Activated CD4-positive, alpha-beta T cell treated with anti-CD3 and anti-CD28 coated beads, Interleukin-2, amount 10 ng/mL, durations not matched to agents 7 days and 5 days (primary cell): ENCODE data around the gene HARS1. TPM values are rescaled to one million over a fixed set of nuclear protein-coding genes. Genes with fewer than 3 reads are reported as not detected.
"Not testable (repeated sequence)": the region's sequence is repeated elsewhere in the genome, so short reads cannot be mapped to it uniquely, and the experiment has no call there.

Source experiments
- CTCF ChIA-PET: fragments of 350-600 bp; sonication (Branson Sonifier 250); formaldehyde crosslinking; loops from one replicate; lab custom pipeline; 2021; ENCODE audit warnings: antibody characterized with exemption; lab: Charles Lee
- POLR2A ChIA-PET: fragments of 350-600 bp; sonication (Branson Sonifier 250); formaldehyde crosslinking; loops from one replicate; lab custom pipeline; 2021; ENCODE audit warnings: antibody characterized with exemption; lab: Charles Lee
- DNase-seq: peaks from one replicate; pipeline ENCODE4 v3.0.0-alpha.2; 2020
- H3K27ac Mint-ChIP-seq: one replicate; pipeline ENCODE4 v1.8.0; 2021; ENCODE audit warnings: mild to moderate bottlenecking, moderate library complexity, mixed read lengths
- H3K27me3 Mint-ChIP-seq: one replicate; pipeline ENCODE4 v1.8.0; 2021; ENCODE audit warnings: mixed read lengths
- H3K36me3 Mint-ChIP-seq: one replicate; pipeline ENCODE4 v1.8.0; 2021; ENCODE audit warnings: low read depth, mixed read lengths
- H3K4me1 Mint-ChIP-seq: one replicate; pipeline ENCODE4 v1.8.0; 2021; ENCODE audit warnings: mixed read lengths
- H3K4me3 Mint-ChIP-seq: one replicate; pipeline ENCODE4 v1.8.0; 2021; ENCODE audit warnings: mild to moderate bottlenecking, moderate library complexity, mixed read lengths
- H3K9me3 Mint-ChIP-seq: one replicate; pipeline ENCODE4 v1.8.0; 2021; ENCODE audit warnings: mixed read lengths
- total RNA-seq, 2 experiments: library from RNA; stranded (reverse); gene quantifications; one replicate each; pipeline ENCODE4 v1.2.3, GENCODE V29; 2021

HARS1 gene
- total RNA-seq, 2 experiments from 2014 or later, result 71.5 to 76.5 TPM

DNA sequence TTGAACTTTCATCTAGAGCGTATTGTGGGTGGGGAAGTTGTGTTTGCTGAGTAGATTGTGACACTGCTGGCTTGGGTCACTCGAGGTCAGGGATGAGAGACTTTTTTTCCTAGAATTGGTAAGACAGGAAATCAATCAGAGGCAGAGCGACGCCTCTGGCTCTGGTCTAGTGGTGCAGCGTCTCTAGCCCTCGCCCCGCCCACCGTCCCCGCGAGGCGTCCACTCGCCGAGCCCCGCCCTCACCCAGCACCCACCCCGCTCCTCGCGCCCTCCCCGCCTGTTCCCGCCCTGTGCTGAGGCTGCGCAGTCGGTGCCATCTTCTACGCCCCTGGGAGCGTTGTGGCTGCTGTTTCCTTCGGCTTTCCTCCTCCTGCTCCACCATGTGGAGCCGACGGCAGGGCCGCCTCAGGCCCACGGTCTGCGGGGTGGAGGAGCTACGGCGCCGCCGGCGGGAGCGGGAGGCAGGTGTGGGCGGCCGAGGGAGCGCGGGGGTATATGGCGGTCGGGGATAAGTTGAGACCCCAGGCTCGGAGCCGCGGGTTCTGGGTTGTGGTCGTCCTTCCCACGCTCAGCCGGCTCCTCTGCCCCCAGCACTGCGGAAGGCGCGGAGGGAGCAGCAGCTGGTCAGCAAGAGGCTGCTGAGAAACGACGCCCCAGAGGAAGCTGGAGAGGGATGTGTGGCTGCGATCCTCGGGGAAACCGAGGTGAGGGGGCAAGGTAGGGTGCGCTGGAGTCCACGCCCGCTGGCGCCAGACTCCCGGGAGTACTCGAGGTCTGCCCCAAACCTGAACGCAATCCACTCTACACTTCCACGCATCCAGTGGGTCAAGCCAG, 51.8 kb downstream of the HARS1 start, which contains the start of gene TMCO6:
TMCO6 (plus strand) TSS at position 304 of the 834 bp plus-strand sequence; CDS start at position 381, 77 bp downstream.
- POLR2A ChIA-PET, result interaction anchor here (0.6 kb wide), 1 partner anchor 8 kb away, joined by 3 read pairs; the partner anchor contains the start of gene IK
- peaks cover 49% of the 10 kb centered on the region for H3K4me1 Mint-ChIP-seq

DNA sequence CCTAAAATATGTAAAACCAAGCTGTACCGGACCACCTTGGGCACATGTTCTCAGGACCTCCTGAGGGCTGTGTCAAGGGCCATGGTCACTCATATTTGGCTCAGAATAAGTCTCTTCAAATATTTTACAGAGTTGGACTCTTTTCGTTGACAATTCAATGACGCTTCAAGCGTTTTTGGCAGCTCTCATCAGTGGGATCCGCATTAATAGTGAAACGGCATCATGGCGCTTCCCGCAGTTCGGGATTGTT, 52.3 kb downstream of the HARS1 start:
- Mint-ChIP-seq H3K27ac (peak overlapping the region; percentile 93), H3K4me3 (peak overlapping the region; percentile 90), H3K36me3 (peaks cover 16% of the 10 kb centered on the region), H3K4me1 (peaks cover 51% of the 10 kb centered on the region)
- H3K9me3 Mint-ChIP-seq, DNase-seq, H3K27me3 Mint-ChIP-seq: not testable (repeated sequence)
- POLR2A ChIA-PET, result interaction anchor here (0.6 kb wide), 1 partner anchor 9 kb away, joined by 3 read pairs; the partner anchor contains the start of gene IK
- CTCF ChIA-PET, result interaction anchor here (0.6 to 2.4 kb wide), 6 partner anchors 8 to 383 kb away, joined by 3 to 8 read pairs (median 4); partner anchors contain the start of genes ANKHD1, IK and NDUFA2

More for the DNA sequence above, 51.8 kb downstream of the HARS1 start, which contains the start of gene TMCO6:
- Mint-ChIP-seq H3K9me3 (no peaks in the 10 kb centered on the region), H3K4me3 (peak within 1 kb of the TSS; percentile 90), H3K36me3 (peaks cover 19% of the 10 kb centered on the region), H3K27ac (peak within 1 kb of the TSS; percentile 93), H3K27me3 (no peaks in the 10 kb centered on the region)
- peak; percentile 97 for DNase-seq
- CTCF ChIA-PET, result interaction anchor here (0.6 to 2.4 kb wide), 8 partner anchors 8 to 384 kb away, joined by 3 to 8 read pairs (median 4); partner anchors contain the start of genes ANKHD1, IK, NDUFA2 and SRA1

DNA sequence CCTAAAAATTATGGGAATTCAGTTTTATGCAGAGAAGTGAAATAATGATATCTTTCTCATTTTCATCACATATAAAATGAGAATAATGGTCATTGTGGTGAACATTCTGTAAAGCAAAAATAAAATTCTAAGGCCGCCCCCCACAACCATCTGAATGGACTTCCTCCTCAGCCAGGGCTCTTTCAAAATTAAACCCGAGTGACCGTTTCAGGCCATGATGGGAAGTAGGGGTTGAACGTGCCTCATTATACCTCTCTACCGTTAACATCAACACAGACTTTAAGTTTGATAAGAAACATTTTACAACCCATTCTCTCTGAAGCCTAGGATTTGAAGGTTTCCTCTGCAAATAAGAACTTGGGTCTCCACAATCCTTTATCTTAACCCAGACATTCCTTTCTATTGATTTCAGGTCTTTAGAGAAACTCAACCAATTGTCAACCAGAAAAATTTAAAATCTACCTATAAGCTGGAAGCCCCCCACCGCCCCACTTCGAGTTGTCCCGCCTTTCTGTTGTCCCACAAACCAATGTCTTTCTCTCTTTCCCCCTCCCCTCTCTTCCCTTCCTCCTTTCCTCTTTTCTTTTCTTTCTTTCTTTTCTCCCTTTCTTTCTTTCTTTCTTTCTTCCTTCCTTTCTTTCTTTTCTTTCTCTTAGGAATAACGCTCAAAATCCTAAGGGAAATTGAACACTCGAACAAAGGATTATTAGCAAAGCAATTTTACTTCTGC, 53.6 kb downstream of the HARS1 start:
- no peak for DNase-seq
- Mint-ChIP-seq H3K36me3 (peaks cover 14% of the 10 kb centered on the region), H3K27me3 (peaks cover 3% of the 10 kb centered on the region), H3K4me3 (no peak overlapping the region), H3K9me3 (no peaks in the 10 kb centered on the region), H3K27ac (no peak overlapping the region), H3K4me1 (peaks cover 61% of the 10 kb centered on the region)
- CTCF ChIA-PET, result interaction anchor here (2.1 to 3.6 kb wide), 2 partner anchors 9 to 13 kb away, joined by 5 to 20 read pairs; partner anchors contain the start of genes IK and NDUFA2
- POLR2A ChIA-PET, result no interaction called here

DNA sequence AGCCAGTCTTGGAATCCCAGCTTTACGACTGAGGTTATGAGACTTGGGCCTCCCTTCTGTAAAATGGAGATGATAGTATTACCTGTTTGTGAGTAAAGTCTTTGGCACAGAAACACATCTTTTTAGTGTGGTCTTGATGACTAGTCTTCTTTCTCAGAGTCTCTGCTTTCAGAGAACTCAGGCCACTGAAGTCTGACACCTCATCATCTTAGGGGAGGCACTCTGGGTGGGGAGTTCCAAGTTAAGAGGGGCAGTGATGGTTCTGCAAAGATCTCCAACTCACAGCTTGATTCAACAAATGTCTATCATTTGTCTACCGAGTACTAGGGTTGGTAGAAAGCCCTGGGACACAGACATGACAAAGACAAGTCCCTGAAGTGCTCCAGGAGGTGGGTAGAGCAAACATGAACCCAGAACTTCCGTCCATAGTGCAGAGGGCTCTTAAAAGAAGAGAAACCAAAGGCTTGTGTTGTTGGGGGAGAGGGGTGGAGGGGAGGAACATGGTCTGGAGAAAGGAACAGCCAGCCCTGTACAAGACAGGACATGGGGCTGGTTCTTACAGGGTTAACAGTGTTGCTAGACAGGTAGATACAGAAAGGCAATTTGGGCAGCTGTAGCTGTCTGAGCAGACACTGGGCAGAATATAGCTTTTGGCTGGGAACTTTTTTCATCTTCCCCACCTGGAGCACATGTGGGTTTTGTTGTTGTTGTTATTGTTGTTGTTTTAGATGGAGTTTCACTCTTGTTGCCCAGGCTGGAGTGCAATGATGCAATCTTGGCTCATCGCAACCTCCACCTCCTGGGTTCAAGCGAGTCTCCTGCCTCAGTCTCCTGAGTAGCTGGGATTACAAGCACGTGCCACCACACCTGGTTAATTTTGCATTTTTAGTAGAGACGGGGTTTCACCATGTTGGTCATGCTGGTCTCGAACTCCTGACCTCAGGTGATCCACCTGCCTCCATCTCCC, 55.6 kb downstream of the HARS1 start:
- no peaks in the 10 kb centered on the region for H3K36me3 Mint-ChIP-seq
- ChIA-PET CTCF (interaction anchor here (0.6 to 3.6 kb wide), 18 partner anchors 8 to 633 kb away, joined by 3 to 20 read pairs (median 4); partner anchors contain the start of genes APBB3, EIF4EBP3, HARS1 and HARS2), POLR2A (no interaction called here)
- H3K27me3 Mint-ChIP-seq, result peaks cover 18% of the 10 kb centered on the region
- H3K9me3 Mint-ChIP-seq, result no peaks in the 10 kb centered on the region
- no peak overlapping the region for H3K4me3 Mint-ChIP-seq
- H3K27ac Mint-ChIP-seq, result no peak overlapping the region
- DNase-seq, result no peak
- H3K4me1 Mint-ChIP-seq, result peaks cover 52% of the 10 kb centered on the region

DNA sequence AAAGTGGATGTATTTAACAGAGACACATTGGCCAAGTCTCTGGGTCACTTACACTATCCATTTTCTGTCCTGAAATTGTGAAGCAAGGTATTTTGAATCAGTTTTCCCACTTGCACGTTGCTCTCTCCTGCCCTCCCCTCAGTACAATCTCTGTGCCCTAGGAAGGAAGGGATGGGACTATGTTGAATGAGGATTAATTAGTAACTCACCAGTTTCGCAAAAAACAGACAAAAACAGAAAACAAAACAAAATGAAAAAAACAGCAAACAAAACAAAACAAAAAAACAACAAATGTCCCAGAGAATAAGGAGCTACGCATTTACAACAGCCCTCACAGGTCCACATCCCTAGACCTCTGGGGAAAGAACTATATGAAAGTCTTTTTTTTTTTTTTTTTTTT, 57.1 kb downstream of the HARS1 start:
- H3K27ac Mint-ChIP-seq, result no peak overlapping the region
- DNase-seq, result no peak
- ChIA-PET CTCF (interaction anchor here (0.9 to 3.6 kb wide), 8 partner anchors 8 to 389 kb away, joined by 3 to 20 read pairs (median 5); partner anchors contain the start of genes EIF4EBP3, HARS1, HARS2 and IK), POLR2A (interaction anchor here (0.6 kb wide), 2 partner anchors 14 to 86 kb away, joined by 3 to 4 read pairs; partner anchors contain the start of gene IK)
- no peak overlapping the region for H3K4me3 Mint-ChIP-seq
- peaks cover 43% of the 10 kb centered on the region for H3K4me1 Mint-ChIP-seq
- peaks cover 18% of the 10 kb centered on the region for H3K27me3 Mint-ChIP-seq
- H3K9me3 Mint-ChIP-seq, result no peaks in the 10 kb centered on the region
- no peaks in the 10 kb centered on the region for H3K36me3 Mint-ChIP-seq

DNA sequence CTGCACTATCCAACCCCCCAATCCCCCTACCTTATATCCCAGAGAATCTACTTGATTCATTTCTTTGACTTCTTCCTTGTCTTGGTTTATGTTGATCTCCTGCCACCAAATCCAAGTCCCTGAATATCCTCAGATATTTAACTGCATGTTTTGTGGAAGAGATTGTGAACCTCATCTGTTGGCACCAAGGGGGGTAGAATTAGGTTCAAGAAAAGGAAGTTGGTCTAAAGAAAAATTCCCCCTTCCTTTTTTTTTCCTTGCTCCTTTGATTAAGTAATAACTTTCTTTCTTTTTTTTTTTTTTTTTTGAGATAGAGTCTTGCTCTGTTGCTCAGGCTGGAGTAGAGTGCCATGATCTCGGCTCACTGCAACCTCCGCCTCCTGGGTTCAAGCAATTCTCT, 57.7 kb downstream of the HARS1 start:
- ChIA-PET CTCF (interaction anchor here (1.1 to 3.6 kb wide), 3 partner anchors 9 to 261 kb away, joined by 3 to 20 read pairs (median 6); partner anchors contain the start of genes IK and NDUFA2), POLR2A (no interaction called here)
- DNase-seq, result no peak
- Mint-ChIP-seq H3K36me3 (no peaks in the 10 kb centered on the region), H3K27ac (no peak overlapping the region), H3K4me1 (peaks cover 37% of the 10 kb centered on the region), H3K9me3 (no peaks in the 10 kb centered on the region), H3K27me3 (peaks cover 18% of the 10 kb centered on the region), H3K4me3 (peak overlapping the region; percentile 76)

DNA sequence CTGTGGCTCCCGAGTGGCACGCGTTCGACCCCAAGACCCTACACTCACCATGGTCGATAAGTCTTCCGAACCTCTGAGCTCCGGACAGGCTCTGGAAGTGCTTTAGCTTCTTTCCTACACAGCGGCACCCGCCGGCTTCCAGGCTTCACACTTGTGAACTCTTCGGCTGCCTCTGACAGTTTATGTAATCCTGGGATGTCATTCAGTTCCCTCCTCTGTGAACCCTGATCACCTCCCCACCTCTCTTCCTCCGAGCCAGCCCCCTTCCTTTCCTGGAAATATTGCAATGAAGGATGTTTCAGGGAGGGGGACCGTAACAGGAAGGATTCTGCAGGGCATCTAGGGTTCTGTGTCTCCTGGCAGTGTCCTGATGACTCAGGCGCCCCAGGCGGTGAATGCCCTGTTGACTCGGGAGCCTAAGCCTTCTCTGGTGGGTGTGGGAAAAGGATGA, 58.1 kb downstream of the HARS1 start, which contains the start of gene CD14:
CD14 (minus strand) TSS at position 155 of the 451 bp plus-strand sequence; CDS start at position 51, 104 bp downstream.
- Mint-ChIP-seq H3K4me1 (peaks cover 32% of the 10 kb centered on the region), H3K27ac (peak within 1 kb of the TSS; percentile 57), H3K27me3 (peaks cover 18% of the 10 kb centered on the region), H3K36me3 (peaks cover 1% of the 10 kb centered on the region), H3K9me3 (peaks cover 2% of the 10 kb centered on the region), H3K4me3 (peak within 1 kb of the TSS; percentile 76)
- POLR2A ChIA-PET, result no interaction called here
- peak; percentile 20 for DNase-seq
- CTCF ChIA-PET, result interaction anchor here (0.6 to 1.4 kb wide), 7 partner anchors 9 to 388 kb away, joined by 3 to 6 read pairs (median 3); no protein-coding TSS in a partner anchor

DNA sequence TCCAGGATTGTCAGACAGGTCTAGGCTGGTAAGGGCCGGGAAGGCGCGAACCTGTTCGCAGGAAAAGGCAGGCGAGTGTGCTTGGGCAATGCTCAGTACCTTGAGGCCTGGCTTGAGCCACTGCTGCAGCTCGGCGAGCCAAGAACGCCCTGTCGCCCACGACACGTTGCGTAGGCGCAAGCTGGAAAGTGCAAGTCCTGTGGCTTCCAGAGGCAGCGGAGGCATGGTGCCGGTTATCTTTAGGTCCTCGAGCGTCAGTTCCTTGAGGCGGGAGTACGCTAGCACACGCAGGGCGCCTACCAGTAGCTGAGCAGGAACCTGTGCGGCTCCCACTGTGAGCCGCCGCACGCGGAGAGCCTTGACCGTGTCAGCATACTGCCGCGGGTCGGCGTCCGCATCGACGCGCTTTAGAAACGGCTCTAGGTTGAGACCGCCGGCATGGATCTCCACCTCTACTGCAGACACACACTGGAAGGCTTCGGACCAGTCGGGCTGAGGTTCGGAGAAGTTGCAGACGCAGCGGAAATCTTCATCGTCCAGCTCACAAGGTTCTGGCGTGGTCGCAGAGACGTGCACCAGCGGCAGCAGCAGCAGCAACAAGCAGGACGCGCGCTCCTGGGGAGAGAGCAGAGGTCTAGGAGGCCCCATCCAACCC, 58.7 kb downstream of the HARS1 start:
- peaks cover 21% of the 10 kb centered on the region for H3K27me3 Mint-ChIP-seq
- H3K36me3 Mint-ChIP-seq, result peaks cover 2% of the 10 kb centered on the region
- peaks cover 30% of the 10 kb centered on the region for H3K4me1 Mint-ChIP-seq
- H3K27ac Mint-ChIP-seq, result peak overlapping the region; percentile 57
- peak; percentile 48 for DNase-seq
- ChIA-PET CTCF (interaction anchor here (0.6 to 1.4 kb wide), 6 partner anchors 32 to 388 kb away, joined by 3 to 6 read pairs (median 4); no protein-coding TSS in a partner anchor), POLR2A (no interaction called here)
- H3K9me3 Mint-ChIP-seq, result peaks cover 2% of the 10 kb centered on the region
- H3K4me3 Mint-ChIP-seq, result peak overlapping the region; percentile 76

DNA sequence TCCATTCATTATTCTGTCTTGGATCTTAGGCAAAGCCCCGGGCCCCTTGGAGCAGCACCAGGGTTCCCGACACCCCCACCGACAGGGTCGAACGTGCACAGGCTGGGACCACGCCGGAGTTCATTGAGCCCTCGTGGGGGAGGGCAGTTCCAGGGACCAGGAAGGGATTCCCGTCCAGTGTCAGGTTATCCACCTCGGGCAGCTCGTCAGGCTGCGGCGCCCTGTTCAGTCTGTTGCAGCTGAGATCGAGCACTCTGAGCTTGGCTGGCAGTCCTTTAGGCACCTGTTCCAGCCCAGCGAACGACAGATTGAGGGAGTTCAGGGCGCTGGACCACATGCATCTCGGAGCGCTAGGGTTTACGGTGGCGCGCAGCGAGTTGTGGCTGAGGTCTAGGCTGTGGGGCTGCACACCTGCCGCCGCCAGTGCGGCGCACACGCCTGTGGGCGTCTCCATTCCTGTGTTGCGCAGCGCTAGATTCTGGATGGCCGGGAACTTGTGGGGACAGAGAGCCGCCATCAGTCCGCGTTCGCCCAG, 59.3 kb downstream of the HARS1 start:
- peaks cover 30% of the 10 kb centered on the region for H3K4me1 Mint-ChIP-seq
- H3K4me3 Mint-ChIP-seq, result peak overlapping the region; percentile 76
- H3K36me3 Mint-ChIP-seq, result peaks cover 2% of the 10 kb centered on the region
- peaks cover 24% of the 10 kb centered on the region for H3K27me3 Mint-ChIP-seq
- ChIA-PET CTCF (interaction anchor here (1.0 to 1.4 kb wide), 4 partner anchors 31 to 268 kb away, joined by 3 to 6 read pairs (median 4); no protein-coding TSS in a partner anchor), POLR2A (no interaction called here)
- H3K27ac Mint-ChIP-seq, result peak overlapping the region; percentile 36
- H3K9me3 Mint-ChIP-seq, result peaks cover 2% of the 10 kb centered on the region
- peak; percentile 25 for DNase-seq

DNA sequence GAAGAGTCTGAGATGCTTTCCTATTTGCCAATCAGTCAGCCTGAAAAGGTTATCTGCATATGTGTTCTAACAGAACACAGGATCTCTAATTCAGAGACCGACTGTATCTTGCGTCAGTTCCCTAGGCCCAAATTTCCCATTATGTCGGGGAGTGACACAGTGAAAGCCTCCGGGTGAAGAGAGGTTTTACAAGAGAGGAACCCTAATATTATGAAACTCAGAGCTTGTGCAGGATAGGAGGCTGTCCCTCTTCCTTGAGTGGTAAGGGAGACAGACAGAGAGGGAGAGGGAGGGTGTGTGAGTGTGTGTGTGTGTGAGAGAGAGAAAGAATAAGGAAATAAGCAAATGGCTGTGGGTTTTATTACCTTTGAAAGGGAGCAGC, 60.1 kb downstream of the HARS1 start:
- peaks cover 2% of the 10 kb centered on the region for H3K9me3 Mint-ChIP-seq
- ChIA-PET POLR2A (no interaction called here), CTCF (interaction anchor here (0.5 to 1.4 kb wide), 2 partner anchors 12 to 273 kb away, joined by 4 to 7 read pairs; no protein-coding TSS in a partner anchor)
- H3K27ac Mint-ChIP-seq, result no peak overlapping the region
- H3K36me3 Mint-ChIP-seq, result peaks cover 2% of the 10 kb centered on the region
- peaks cover 30% of the 10 kb centered on the region for H3K4me1 Mint-ChIP-seq
- H3K27me3 Mint-ChIP-seq, result peaks cover 29% of the 10 kb centered on the region
- no peak for DNase-seq
- peak overlapping the region; percentile 7 for H3K4me3 Mint-ChIP-seq
